Measurements from ENCODE around the gene DHX8.

Gene DHX8

DNA sequence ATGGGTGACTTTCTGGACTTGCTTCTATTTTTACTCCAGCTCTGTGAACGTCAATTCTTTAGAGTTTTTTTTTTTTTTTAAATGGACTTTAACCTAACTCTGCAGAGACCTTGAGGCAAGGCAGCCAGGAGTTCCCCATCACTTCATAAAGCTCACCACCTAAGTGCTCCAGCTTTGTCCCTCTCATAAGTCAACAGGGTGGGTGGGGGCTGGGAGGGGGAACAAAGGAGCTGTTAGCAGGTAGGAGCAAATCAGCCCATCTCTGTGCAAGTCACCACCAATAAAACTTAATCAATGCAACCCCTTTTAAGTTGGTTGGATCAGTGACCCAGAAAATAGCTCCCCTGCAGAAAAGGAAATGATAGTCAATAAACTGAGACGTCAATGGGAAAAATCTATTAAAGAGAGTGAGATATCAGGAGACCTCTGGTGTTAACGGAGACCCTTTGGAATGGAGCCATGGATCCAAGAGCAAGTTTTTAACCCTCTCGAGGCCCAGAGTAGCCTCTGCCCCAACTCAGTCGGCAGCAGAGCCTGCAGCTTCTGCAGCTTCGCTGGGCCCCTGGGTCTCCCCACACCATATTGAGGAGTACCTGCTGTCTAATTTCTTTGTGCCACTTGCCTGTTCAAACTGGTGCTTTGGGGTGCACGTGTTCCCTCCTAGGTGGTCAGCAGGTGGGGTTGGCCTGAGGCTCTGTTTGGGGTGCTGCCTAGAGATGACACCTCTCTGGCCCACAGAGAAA, 90.0 kb downstream of the DHX8 start:
- H3K4me3 ChIP-seq (ENCODE audit: low read length) = no peak overlapping the region
- peaks cover 24% of the 10 kb centered on the region for H3K4me1 ChIP-seq (ENCODE audit: control insufficient read depth, low read depth, low read length)
- H3K9ac ChIP-seq (ENCODE audit: low read length) = no peak overlapping the region
- no peak overlapping the region for H3K27ac ChIP-seq (ENCODE audit: low read length)
- H3K36me3 ChIP-seq (ENCODE audit: control insufficient read depth, low read depth, low read length) = no peaks in the 10 kb centered on the region
- no peaks in the 10 kb centered on the region for H3K9me3 ChIP-seq (ENCODE audit: control insufficient read depth, low read depth, low read length)
- no peaks in the 10 kb centered on the region for H3K27me3 ChIP-seq (ENCODE audit: control insufficient read depth, insufficient read depth, low read length)

GRCh38 chr17:43574348-43574747, 90.6 kb downstream of the DHX8 start:
- H3K9me3 ChIP-seq (ENCODE audit: control insufficient read depth, low read depth, low read length) = no peaks in the 10 kb centered on the region
- no peak overlapping the region for H3K27ac ChIP-seq (ENCODE audit: low read length)
- H3K36me3 ChIP-seq (ENCODE audit: control insufficient read depth, low read depth, low read length) = no peaks in the 10 kb centered on the region
- peaks cover 29% of the 10 kb centered on the region for H3K4me1 ChIP-seq (ENCODE audit: control insufficient read depth, low read depth, low read length)
- no peak overlapping the region for H3K9ac ChIP-seq (ENCODE audit: low read length)
- no peak overlapping the region for H3K4me3 ChIP-seq (ENCODE audit: low read length)
- H3K27me3 ChIP-seq (ENCODE audit: control insufficient read depth, insufficient read depth, low read length) = no peaks in the 10 kb centered on the region

DNA sequence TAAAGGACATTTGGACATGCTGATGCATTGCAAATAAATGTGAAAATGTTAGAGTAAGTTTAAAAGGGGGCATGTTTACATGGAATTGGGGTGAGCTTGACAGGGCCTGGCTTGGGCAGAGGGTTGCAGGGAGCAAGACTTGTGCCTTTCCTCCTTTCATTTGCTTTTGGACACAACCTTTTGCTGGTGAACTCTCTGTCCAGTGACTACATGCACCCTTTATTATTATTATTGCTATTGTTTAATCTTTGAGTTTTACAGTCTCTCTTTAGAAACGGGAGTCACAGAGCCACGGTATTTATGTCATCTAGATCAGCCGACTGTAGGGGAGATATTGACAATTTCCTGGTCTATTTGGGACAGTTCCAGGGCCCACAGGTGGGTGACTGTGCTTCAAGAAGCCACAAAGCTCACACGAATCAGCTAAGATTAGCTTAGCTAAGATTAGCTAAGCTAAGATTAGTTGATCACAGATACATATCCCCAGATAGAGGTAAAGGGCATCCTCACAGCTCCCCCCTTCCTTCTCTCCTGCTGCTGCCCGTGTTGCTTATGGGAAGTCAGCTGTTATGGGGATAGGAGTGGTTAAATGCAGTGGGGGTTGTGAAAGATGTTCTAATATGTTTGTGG, 91.2 kb downstream of the DHX8 start:
- H3K27ac ChIP-seq (ENCODE audit: low read length) = no peak overlapping the region
- peaks cover 34% of the 10 kb centered on the region for H3K4me1 ChIP-seq (ENCODE audit: control insufficient read depth, low read depth, low read length)
- no peaks in the 10 kb centered on the region for H3K9me3 ChIP-seq (ENCODE audit: control insufficient read depth, low read depth, low read length)
- H3K4me3 ChIP-seq (ENCODE audit: low read length) = no peak overlapping the region
- H3K9ac ChIP-seq (ENCODE audit: low read length) = no peak overlapping the region
- no peaks in the 10 kb centered on the region for H3K27me3 ChIP-seq (ENCODE audit: control insufficient read depth, insufficient read depth, low read length)
- H3K36me3 ChIP-seq (ENCODE audit: control insufficient read depth, low read depth, low read length) = no peaks in the 10 kb centered on the region

All from iPS-18a (cell line).